ENCODE measurements around the gene OGN.

Gene OGN

DNA sequence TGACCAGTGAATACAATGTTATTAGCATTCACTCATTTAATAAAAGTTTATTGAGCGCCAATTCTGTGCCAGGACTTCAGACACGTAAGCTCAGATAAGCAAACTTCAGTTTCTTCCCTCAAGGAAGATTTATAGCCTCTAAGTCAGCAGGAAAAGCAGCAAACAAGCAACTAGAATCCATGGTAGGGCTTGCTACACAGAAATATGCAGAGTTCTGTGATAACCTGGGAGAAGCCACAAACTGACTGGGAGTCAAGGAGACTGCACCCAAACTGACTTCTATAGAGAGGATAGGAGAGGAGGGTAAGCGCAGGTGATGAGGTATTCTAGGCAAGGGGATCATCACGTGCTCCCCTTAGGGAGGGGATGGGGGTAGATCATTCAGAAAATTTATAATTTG lies 1.4 kb upstream of the OGN start:
- DNase-seq (ENCODE audit: low read depth), result no peak

DNA sequence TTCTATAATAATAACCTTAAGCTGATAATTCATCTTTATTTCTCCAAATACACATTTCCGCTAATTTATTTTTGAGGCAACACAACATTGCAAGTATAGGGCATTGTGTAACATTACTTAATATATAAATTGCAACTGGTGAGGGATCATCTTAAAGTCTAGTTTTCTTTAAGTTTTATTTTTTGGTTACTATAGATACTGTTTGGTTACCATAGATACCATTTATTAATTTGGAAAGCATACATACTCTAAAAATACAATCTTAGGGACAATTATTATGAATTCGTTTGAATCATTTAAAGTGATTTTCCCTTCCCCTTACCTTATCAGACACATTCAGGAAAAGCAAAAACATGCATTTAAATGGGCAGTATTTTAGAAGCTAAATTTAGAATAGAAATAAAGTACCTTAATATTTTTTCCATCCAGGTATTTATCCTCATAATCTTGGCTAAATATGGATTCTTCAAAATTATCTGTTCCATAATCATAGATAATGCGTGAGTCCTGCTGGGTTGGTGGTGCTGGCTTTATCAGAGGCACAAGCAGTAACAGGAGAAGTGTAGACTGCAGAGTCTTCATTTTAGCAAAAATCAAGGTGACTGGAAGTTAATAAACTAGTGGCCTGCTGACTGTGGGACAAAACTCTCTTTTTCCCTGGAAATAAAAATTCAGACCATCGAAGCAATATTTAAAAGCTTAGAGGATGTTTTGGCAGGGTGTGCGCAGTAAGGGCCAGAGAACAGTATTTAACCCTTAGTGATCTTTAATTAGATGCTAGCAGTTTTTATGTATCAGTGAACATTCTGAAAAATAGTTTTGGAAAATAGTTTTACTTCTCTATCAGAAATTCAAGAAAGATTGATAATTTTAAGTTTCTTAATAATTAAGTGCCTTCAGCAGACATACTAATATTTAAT lies 1.3 kb downstream of the OGN start:
- DNase-seq (ENCODE audit: low read depth), result no peak

DNA sequence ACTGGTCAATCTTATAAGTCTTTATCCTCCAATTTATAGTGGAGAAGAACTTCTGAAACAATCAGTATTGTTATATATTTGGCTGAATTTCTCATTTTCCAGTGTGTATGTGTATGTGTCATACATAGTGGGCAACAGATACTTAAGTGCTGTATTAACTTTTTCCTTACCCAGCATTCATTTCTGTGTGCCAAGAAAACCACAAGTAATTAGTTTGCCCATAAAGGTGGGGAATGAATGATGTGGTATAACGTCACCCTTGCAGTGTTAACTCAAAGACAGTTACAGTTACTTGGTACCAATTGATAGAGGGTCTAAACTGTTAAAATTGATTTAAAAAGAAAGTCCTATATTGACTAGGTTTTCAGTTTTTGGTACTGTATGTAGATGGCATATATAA lies 2.0 kb downstream of the OGN start:
- DNase-seq (ENCODE audit: low read depth), result no peak

DNA sequence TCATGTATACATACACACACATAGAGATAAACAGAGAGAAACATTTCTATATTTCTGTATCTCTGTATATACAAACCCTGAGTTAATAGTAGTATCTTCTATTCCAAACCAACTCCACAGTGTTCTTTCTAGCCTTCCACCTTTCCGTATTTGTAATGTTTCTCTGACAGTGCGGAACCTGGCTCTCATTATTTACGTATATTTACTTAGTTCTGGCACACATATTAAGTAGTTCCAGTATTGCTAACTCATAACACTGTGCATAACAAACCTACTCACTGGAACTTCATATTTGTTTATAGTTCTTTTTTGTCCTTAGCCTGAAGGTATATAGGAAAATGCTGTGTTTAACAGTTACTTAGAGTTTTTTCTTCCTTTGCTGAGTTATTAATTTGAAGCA lies 6.5 kb downstream of the OGN start:
- no peak for DNase-seq (ENCODE audit: low read depth)

DNA sequence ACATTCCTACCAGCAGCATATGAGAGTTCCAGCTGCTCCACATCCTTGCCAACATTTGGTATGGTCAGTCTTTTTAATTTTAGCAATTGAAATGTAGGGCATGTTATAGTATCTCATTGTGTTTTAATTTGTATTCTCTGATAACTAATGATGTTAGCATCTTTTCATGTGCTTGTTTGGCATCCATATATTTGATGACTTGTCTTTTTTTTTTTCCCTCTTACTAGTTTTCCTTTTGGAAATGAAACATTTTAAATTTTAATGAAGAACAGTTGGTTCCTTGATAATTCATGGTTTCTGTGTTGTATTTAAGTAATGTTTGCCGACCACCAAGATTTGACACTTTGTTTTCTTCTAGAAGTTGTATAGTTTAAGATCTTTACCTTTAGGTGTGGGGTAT lies 8.8 kb downstream of the OGN start:
- DNase-seq (ENCODE audit: low read depth), result no peak

DNA sequence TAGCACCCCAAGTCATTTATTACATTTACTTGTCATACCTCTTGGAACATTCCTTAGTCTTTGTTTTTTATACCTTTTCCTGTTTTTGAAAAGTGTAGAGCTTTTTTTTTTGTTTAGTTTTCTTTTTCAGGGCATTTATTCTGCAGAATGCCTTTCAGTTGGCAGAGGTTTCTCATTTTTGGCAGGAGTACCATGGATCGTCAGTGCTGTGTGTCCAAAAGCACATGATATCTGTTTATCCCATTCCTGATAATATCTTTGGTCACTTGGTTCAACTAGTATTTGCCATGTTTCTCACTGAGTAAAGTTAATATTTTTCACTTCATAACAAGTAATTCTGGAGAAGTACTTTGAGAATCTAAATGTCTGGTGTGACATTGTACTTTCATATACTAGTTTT lies 10.7 kb downstream of the OGN start:
- DNase-seq (ENCODE audit: low read depth), result no peak

DNA sequence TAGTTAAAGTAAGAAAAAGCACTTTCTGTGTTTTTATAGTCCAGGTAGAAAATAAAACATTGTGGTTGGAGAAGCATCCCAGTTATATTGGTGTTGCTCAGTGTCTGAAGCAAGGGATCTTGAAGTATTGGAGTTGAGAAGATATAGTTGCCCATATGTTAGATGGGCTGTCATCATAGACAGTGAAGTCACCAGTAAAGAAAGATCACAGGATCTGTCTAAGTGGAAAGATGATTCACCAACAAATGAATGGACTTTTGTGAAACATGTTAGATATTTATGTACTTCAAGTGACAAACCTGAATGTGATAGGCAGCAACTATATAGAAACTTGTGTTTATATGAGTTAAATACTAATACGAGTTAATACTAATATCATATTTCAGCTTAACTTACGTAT lies 11.7 kb downstream of the OGN start:
- DNase-seq (ENCODE audit: low read depth), result no peak

DNA sequence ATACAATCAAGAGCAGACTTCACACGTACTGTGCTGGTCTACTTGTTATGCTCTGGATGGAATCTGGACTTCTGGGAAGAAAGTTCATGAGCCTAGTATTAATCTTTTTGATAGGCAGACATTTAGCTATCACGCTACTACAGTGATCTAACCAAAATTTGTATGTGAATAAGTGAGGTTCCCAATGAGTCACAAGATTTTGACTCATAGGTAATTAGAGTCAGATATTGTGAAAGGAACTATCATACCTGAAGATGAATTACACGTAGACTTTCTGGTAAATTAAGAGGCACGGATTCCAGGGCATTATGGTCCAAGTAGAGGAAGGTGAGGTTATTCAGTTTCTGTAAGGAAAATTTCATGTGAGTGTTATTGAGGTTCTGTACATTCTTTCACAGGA lies 18.4 kb downstream of the OGN start:
- DNase-seq (ENCODE audit: low read depth), result no peak

DNA sequence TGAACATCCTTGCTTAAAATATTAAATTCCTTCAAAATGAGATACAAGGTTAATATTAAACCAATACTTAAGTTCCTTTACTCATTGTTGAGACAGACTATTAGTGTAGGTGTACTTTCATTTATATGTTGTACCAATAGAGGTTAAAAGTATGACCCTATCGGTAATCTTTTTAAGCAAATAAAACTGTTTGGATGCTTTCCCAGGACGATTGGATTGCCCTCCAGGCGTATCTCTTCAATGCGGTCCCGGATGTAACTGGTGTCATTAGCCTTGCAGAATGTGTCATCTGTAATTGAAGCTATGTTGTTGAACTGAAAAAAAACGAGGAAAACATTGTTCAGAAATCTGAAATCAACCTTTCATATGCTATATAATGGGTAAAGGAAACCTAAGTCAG lies 18.9 kb downstream of the OGN start:
- DNase-seq (ENCODE audit: low read depth), result no peak

DNA sequence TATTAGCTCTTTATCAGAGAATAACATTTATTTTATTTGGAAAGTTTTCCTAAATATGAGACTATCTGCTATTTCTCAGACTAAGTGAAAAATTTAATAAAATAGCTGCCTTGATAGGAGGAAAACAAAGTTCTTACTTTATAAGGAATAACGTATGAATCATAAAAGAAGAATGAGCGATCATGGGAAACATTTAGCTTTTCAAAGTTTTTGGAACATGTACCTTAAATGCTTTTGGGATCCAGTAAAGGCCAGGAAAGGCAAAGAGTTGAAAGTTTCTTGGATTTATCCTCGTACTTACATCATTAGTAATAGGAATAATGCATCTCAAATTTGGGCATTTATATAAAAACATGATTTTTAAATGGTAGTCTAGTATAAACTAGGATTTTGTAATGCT lies 19.4 kb downstream of the OGN start:
- DNase-seq (ENCODE audit: low read depth), result no peak

DNA sequence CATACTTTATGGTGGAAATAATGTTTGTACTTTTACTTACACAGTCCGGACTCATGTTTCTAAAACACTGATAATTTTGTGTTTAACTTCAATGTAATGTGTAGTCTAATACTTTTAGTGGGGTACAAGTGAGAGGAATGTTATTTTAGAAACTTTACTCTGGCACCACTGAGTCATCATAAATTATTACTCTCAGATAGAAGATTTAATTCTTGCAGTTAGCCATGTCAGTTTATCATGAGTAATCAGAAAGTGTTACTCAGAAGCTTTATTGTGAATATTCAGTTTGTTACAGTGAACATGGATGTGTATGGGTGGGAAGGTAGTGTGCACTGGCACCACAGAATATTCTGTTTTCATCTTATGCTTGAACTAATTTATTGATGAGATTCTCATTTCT lies 20.0 kb downstream of the OGN start:
- no peak for DNase-seq (ENCODE audit: low read depth)

DNA sequence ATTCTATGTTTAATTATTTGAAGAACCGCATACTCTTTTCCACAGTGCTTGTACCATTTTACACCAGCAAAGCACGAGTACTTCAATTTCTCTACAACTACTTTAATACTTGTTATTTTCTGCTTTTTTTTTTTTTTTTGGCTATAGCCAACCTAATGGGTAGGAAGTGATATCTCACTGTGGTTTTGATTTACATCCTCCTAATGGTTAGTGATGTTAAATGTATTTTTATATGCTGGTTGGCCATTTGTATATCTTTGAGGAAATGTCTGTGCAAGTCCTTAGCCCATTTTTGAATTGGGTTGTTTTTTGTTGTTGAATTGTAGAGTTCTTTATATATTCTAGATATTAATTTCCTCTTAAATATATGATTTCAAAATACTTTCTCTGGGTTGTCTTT lies 22.6 kb downstream of the OGN start:
- DNase-seq (ENCODE audit: low read depth), result no peak

DNA sequence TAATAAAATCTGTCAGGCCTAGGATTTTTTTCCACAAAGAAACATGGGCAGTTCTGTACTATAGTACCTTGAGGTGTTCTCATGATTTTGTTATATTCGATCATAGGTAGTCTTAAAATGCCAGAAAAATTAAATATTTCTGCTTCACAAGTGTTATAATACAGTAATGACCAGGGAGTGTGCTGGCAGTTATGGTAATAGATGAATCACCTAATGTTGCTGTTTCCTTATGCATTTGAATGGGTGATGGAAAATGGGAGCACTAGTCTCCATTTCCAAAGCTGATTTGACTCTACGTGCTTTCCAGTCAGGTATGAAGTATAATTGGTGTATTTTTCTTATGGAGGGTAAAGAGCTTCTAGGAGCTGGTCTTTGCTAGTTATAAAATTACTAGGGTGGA lies 23.8 kb downstream of the OGN start:
- DNase-seq (ENCODE audit: low read depth), result no peak

DNA sequence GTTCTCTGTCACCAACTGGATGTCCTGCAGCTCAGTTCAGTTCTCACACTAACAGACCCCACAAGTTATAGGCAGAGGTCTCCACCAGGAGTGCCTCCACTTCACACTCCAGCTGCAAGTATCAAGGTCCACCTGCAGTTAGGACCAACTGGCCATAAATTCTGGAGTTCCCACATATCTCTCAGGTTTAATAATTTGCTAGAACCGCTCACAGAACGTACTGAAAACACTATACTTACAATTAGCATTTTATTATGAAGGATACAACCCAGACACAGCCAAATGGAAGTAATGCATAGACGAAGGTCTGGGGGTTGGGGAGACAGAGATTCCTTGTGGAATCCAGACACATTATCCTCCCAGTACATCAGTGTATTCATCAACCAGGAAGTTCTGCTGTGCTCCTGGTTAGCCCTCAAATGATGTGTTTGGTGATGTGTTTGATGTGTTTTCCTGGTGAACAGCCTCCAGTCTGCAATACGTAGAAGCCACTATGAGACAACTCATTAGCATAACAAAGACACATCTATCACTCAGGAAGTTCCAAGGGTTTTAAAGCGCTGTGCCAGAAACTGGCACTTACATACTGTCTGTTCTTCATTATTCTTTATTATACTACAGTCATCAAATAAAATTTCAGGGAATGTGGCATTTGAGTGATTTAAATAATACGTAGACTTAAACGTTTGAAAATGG lies 25.4 kb downstream of the OGN start:
- DNase-seq (ENCODE audit: low read depth), result no peak

DNA sequence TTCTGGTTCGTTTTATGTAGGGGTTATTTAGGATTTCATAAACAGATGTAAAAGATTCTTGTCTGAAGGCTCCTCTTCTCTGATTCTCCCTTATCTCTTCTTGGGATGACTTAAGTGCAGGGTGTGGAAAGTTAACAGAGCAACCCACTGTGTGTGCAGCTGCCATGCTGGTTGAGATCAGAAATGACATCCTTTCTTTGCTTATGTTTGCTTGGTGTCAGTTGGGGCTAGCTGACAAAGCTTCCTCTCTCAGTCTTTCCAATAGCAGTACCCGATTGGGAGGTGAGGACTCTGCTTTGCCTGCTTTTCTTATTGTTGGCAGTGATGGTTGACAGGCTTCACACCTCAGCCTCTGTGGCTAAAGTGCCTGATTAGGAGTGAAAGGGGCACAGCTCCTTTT lies 26.5 kb downstream of the OGN start:
- no peak for DNase-seq (ENCODE audit: low read depth)

DNA sequence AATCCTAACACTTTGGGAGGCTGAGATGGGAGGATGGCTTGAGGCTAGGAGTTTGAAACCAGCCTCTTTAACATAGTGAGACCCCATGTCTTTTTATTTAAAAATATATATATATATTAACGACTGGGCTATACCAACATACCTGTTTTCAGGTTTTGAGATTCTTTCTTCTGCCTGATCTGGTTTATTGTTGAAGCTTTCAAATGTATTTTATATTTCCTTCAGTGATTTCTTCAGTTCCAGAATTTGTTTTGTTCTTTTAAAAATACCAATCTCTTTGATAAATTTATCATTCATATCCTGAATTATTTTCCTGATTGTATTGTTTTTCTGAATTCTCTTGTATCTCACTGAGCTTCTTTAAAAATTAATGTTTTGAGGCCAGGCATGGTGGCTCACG lies 31.2 kb downstream of the OGN start:
- DNase-seq (ENCODE audit: low read depth), result no peak

DNA sequence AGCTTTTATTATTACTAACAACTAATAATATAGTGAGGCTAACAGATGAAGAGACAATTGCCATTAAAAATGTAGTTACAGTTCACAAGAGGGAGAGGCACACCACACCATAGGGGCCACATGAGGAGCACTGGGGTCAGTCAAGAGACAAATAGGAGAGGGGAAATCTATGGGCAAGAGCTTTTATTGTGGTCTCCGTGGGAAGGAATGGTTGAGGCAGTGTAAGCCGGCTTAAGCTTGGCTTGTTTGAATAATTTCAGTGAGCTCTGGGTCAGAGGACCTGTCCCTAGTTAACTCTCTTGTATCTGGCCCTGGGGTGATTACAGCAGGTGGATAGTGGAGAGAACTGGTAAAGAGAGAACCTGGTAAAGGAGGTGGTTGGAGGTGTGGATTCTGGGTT lies 35.3 kb downstream of the OGN start:
- DNase-seq (ENCODE audit: low read depth), result no peak

DNA sequence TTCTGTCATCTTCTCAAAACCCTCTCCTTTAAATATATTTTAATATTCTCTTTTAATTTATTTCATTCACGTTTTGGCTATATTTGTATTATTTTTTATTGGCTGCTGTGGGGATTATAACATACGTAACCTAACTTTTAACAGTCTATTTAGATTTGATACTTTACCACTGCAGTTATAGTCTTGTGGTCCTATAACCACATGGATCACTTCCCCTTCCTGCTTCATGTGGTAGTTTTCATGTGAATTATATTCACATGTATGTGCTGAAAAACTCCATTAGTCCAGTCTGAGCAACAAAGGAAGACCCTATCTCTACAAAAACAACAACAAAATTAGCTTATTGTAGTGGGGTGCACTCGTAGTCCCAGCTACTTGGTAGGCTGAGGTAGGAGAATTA lies 44.3 kb downstream of the OGN start:
- DNase-seq (ENCODE audit: low read depth), result no peak

DNA sequence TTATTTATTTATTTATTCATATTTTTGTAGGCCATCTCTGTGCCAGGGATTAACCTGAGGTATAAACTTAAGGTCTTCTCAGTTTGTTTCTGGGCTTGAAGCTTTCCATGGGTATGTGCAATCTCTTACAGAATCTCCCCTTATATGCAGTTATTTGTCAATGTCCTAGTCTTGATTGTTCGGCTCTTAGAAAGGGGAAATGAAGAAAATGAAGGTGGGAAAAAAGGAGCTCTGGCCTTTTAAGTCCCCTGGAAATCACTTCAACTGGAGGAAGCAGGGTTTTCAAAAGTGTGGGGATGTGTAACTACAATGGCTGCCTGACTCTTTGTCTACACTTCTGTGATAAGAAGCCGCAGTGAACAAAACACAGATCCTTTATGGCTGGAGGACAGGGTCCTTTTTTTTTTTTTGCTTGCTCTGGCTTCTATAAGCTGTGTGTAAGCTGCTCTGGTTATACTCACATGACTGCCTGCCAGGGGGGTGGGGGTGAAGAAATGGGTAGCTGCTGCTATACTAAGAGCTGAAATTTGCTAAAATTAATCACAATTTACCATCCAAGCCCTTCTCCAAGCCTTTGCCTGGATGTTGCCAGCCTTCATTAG lies 44.9 kb downstream of the OGN start:
- no peak for DNase-seq (ENCODE audit: low read depth)

DNA sequence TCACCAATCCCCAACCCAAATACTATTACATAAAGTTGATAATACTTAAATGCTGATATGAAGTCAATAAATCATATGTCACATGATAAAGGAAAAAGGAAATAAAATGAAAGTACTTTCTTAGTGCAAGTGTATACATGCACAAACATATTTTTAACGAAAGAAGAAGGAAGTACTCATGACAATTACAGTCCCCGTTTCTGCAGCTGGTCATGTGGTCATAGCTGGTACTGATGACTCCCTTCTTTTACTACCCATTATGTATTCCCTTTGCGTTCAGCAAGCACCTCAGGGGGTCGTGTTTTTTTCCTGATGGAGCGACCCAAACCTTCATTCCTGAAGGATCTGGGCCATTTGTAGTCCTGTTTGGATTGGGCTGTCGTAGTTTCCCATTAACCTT lies 51.3 kb downstream of the OGN start:
- no peak for DNase-seq (ENCODE audit: low read depth)

DNA sequence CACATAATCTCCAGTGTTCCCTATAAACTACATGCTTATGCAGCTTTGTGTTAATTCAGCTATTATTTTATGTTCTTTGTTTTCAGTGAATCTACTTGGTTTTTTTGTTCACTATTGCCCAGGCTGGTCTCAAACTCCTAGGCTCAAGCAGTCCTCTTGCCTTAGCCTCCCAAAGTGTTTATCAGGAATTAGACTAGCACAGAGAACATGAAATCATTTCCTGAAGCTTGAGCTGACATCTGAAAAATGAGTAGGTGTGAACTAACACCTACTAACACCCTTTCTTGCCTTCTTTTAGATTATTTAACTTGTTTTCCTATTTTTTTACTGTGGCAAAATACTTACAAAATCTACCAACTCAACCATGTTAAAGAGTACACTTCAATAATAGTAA lies 53.6 kb downstream of the OGN start:
- no peak for DNase-seq (ENCODE audit: low read depth)

DNA sequence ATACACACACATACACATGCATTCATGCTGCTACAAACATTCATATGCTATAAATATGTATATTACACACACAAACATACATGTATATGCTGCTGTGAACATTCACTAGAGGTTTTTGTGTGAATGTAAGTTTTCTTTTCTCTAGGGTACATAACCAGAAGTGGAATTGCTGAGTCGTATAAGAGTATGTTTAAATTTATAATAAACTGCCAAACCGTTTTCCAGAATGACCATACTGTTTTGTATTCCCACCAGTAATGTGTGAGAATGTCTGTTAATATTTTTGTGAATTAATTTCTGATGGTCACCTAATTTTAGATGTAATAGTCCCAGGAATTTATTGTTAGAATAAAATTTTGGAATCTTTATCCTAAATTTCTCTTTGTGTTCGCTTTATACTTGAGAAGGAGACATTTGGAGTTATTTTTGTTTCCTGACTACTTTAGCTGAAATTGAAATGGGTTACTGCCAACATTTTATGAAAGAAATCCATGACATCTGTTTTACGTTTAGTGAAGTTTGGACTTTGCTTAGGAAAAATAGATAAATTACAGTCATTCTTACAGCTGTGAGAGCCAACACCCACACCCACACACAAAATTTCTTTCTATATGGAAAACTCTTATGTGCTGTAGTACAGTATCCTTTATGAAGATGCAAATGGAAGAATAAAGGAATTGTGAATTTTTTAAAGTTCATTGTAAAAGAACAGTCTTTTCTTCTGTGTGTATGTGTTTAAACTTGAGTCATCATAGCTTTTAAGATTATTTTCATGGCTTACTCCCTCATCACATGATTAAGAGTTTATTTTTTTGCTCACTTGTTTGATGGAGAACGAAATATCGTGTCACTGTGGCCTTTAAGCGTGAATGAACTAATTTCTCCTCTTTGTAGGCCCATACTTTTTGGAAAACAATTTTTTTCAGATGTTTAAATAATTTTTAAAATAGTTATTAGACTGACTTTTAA lies 54.3 kb downstream of the OGN start:
- no peak for DNase-seq (ENCODE audit: low read depth)
